ENCODE data around the gene CYP4Z1. TPM values are rescaled to one million over a fixed set of nuclear protein-coding genes. Genes with fewer than 3 reads are reported as not detected.
"Not testable (repeated sequence)": the region's sequence is repeated elsewhere in the genome, so short reads cannot be mapped to it uniquely, and the experiment has no call there.

Gene CYP4Z1
- total RNA-seq, 1 donor from 2014 or later = 4.8 TPM

DNA sequence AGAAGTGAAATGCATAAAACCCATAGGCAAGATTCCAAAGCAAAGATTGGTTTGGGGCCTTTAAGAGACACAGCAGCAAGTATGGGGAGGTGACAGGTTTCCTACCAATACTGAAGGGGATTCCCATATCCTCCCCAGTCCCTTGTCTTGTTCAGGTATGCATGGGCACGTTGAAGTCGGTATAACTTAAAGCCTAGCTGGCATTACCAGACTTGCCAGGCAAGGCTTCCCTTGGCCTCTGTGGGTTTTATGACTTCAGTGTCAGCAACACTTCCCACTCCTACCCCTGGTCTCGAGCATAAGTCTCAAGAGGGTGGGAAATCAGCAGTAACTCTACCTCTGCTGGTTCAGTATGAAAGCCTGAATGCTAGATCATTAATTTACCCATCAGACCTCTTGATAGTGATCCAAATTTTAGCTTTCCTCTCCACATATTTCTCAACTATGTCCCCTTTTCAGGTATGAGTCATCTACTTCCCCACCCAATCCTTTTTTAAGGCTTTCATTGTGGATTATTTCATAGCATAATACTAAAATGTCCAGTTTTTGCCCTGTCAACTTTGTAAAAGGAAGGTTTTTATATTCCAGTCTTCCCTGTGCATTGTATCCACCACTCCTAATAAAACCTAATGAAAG lies 36.7 kb upstream of the CYP4Z1 start:
- H3K27ac ChIP-seq = peak overlapping the region; percentile 67

GRCh38 chr1:47031059-47031458 lies 36.0 kb upstream of the CYP4Z1 start:
- intact Hi-C loops (cut with DNase I) = no loop called here
- Histone ChIP-seq H3K27ac (peak overlapping the region; percentile 67), H3K36me3 (peaks cover 3 to 7% of the 10 kb centered on the region in 2 donors), H3K9me3 (no peaks in the 10 kb centered on the region), H3K4me3 (no peak overlapping the region), H3K27me3 (no peaks in the 10 kb centered on the region), H3K4me1 (peaks cover 12 to 34% of the 10 kb centered on the region in 2 donors)
- TF ChIP-seq CTCF (IDR thresholded peaks at IDR 0.05) = no peak
- DNase-seq (ENCODE audit: low spot score in 2 of 2) = no peak

More for the DNA sequence above, 36.7 kb upstream of the CYP4Z1 start:
- intact Hi-C loops (cut with DNase I) = no loop called here
- Histone ChIP-seq H3K36me3 (peaks cover 0 to 4% of the 10 kb centered on the region in 2 donors), H3K27me3 (no peaks in the 10 kb centered on the region), H3K4me1 (peaks cover 12 to 41% of the 10 kb centered on the region in 2 donors), H3K4me3 (no peak overlapping the region), H3K9me3 (no peaks in the 10 kb centered on the region)
- DNase-seq (ENCODE audit: low spot score in 2 of 2) = no peak
- no peak for TF ChIP-seq CTCF (IDR thresholded peaks at IDR 0.05)

DNA sequence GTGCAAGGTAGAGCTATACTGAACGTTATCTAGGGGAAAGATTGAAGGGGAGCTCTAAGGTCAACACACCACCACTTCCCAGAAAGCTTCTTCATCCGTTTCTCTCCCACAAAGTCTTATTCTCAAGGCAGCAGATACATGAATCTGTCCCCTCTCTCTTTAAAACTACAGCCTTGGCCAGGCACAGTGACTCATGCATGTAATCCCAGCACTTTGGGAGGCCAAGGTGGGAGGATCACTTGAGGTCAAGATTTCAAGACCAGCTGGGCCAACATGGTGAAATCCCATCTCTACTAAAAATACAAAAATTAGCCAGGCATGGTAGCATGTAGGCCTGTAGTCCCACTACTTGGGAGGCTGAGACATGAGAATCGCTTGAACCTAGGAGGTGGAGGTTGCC lies 35.4 kb upstream of the CYP4Z1 start:
- TF ChIP-seq CTCF (IDR thresholded peaks at IDR 0.05) = no peak
- Histone ChIP-seq H3K27ac (peak overlapping the region; percentile 67), H3K4me1 (peaks cover 12 to 32% of the 10 kb centered on the region in 2 donors), H3K27me3 (no peaks in the 10 kb centered on the region), H3K9me3 (no peaks in the 10 kb centered on the region), H3K4me3 (no peak overlapping the region), H3K36me3 (peaks cover 3 to 10% of the 10 kb centered on the region in 2 donors)
- intact Hi-C loops (cut with DNase I) = no loop called here
- no peak for DNase-seq (ENCODE audit: low spot score in 2 of 2)

GRCh38 chr1:47036764-47037163 lies 30.3 kb upstream of the CYP4Z1 start:
- no peaks in the 10 kb centered on the region for H3K9me3 ChIP-seq
- H3K4me1 ChIP-seq = peaks cover under 1 to 8% of the 10 kb centered on the region in 2 donors
- H3K36me3 ChIP-seq = peaks cover 10 to 32% of the 10 kb centered on the region in 2 donors
- intact Hi-C loops (cut with DNase I) = no loop called here
- no peak overlapping the region for H3K4me3 ChIP-seq
- no peak for TF ChIP-seq CTCF (IDR thresholded peaks at IDR 0.05)
- no peak overlapping the region for H3K27ac ChIP-seq
- H3K27me3 ChIP-seq = no peaks in the 10 kb centered on the region
- DNase-seq (ENCODE audit: low spot score in 2 of 2) = no peak

DNA sequence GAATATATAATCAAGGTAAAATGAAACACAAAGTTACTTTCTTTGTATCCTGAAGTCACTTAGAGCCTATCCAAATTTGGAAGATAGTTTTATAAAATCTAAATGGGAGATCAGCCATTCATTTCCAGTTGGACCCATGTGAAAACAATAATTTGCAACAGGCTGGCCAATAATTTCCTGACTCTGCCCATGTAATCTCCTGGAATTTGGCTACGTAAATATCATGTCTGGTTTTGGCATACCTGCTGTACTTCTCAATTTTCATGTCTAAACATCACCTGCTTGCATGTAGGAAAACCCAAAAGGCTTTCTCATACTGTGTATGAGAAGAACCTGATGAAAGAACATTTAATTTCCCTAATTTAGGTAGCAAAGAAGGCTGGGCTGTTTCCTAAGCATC lies 7.7 kb upstream of the CYP4Z1 start:
- Histone ChIP-seq H3K27me3 (no peaks in the 10 kb centered on the region), H3K27ac (no peak overlapping the region), H3K9me3 (peaks cover 0 to 7% of the 10 kb centered on the region in 2 donors), H3K4me3 (no peak overlapping the region), H3K36me3 (peaks cover 0 to 5% of the 10 kb centered on the region in 2 donors), H3K4me1 (no peaks in the 10 kb centered on the region)
- TF ChIP-seq CTCF (IDR thresholded peaks at IDR 0.05) = no peak
- intact Hi-C loops (cut with DNase I) = no loop called here
- no peak for DNase-seq (ENCODE audit: low spot score in 2 of 2)

GRCh38 chr1:47069080-47069479 lies 2.0 kb downstream of the CYP4Z1 start:
- not testable (repeated sequence) for H3K27ac ChIP-seq

DNA sequence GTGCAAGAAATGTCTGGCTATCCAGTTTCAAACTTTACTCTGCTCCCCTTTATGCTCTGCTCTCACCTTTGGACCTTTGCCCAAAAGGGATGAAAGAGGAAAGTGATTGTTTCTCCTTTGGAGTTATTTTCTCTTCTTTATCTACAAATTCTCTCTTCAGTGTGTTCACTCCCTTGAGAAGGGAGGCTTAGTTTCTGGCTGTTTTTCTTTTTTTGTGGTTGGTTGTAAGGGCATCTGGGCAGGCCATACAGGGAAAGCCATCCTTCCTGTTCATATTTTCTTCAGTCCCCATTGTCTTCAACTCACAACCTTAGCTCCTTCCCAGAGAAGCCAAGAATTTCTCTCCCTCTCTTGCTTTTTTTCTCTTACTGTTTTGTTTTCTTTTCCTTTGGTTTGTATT lies 2.5 kb downstream of the CYP4Z1 start:
- H3K27ac ChIP-seq; H3K9me3 ChIP-seq; H3K4me3 ChIP-seq; DNase-seq (ENCODE audit: low spot score in 2 of 2); intact Hi-C loops (cut with DNase I); H3K27me3 ChIP-seq; H3K36me3 ChIP-seq; H3K4me1 ChIP-seq: not testable (repeated sequence)

More at GRCh38 chr1:47069080-47069479, 2.0 kb downstream of the CYP4Z1 start:
- intact Hi-C loops (cut with DNase I); H3K27me3 ChIP-seq; DNase-seq (ENCODE audit: low spot score in 2 of 2); H3K36me3 ChIP-seq; H3K9me3 ChIP-seq; H3K4me3 ChIP-seq; H3K4me1 ChIP-seq: not testable (repeated sequence)

Data from ascending aorta (tissue), 2 donors.